Measurements from ENCODE around the gene ACSL3.

The ACSL3 gene

GRCh38 chr2:222969491-222969890 lies 108.7 kb downstream of the ACSL3 start:
- Histone ChIP-seq H3K9me3 (ENCODE audit: insufficient read depth, low read depth, low read length) (no peaks in the 10 kb centered on the region), H3K4me1 (ENCODE audit: insufficient read depth, low read length) (no peaks in the 10 kb centered on the region), H3K9ac (ENCODE audit: low read depth, low read length) (no peak overlapping the region), H3K36me3 (ENCODE audit: insufficient read depth, low read depth, low read length) (no peaks in the 10 kb centered on the region), H3K27me3 (ENCODE audit: insufficient read depth, low read length) (no peaks in the 10 kb centered on the region), H3K4me3 (ENCODE audit: low read length) (no peak overlapping the region), H3K27ac (ENCODE audit: low read length) (no peak overlapping the region)

- no peak overlapping the region for H3K27ac ChIP-seq (ENCODE audit: low read length)
- no peak overlapping the region for H3K9ac ChIP-seq (ENCODE audit: low read depth, low read length)
- H3K4me1 ChIP-seq (ENCODE audit: insufficient read depth, low read length) = no peaks in the 10 kb centered on the region
- H3K9me3 ChIP-seq (ENCODE audit: insufficient read depth, low read depth, low read length) = no peaks in the 10 kb centered on the region
- H3K27me3 ChIP-seq (ENCODE audit: insufficient read depth, low read length) = no peaks in the 10 kb centered on the region
- no peak overlapping the region for H3K4me3 ChIP-seq (ENCODE audit: low read length)
- no peaks in the 10 kb centered on the region for H3K36me3 ChIP-seq (ENCODE audit: insufficient read depth, low read depth, low read length)
These were observed 111.6 kb downstream of the ACSL3 start for GRCh38 chr2:222972420-222972819.

- Histone ChIP-seq H3K9ac (ENCODE audit: low read depth, low read length) (no peak overlapping the region), H3K9me3 (ENCODE audit: insufficient read depth, low read depth, low read length) (no peaks in the 10 kb centered on the region), H3K36me3 (ENCODE audit: insufficient read depth, low read depth, low read length) (no peaks in the 10 kb centered on the region), H3K4me1 (ENCODE audit: insufficient read depth, low read length) (no peaks in the 10 kb centered on the region), H3K27ac (ENCODE audit: low read length) (no peak overlapping the region), H3K27me3 (ENCODE audit: insufficient read depth, low read length) (no peaks in the 10 kb centered on the region), H3K4me3 (ENCODE audit: low read length) (no peak overlapping the region)
These were observed 112.4 kb downstream of the ACSL3 start for GRCh38 chr2:222973237-222973636.

- Histone ChIP-seq H3K27ac (ENCODE audit: low read length) (no peak overlapping the region), H3K9me3 (ENCODE audit: insufficient read depth, low read depth, low read length) (no peaks in the 10 kb centered on the region), H3K4me3 (ENCODE audit: low read length) (no peak overlapping the region), H3K36me3 (ENCODE audit: insufficient read depth, low read depth, low read length) (no peaks in the 10 kb centered on the region), H3K27me3 (ENCODE audit: insufficient read depth, low read length) (no peaks in the 10 kb centered on the region), H3K9ac (ENCODE audit: low read depth, low read length) (no peak overlapping the region), H3K4me1 (ENCODE audit: insufficient read depth, low read length) (peaks cover 3% of the 10 kb centered on the region; the same call in 1 of the 2 replicates)
These were observed 112.9 kb downstream of the ACSL3 start for GRCh38 chr2:222973733-222974132.

GRCh38 chr2:222976521-222977061 lies 115.8 kb downstream of the ACSL3 start:
- H3K9me3 ChIP-seq (ENCODE audit: insufficient read depth, low read depth, low read length) = no peaks in the 10 kb centered on the region
- no peak overlapping the region for H3K4me3 ChIP-seq (ENCODE audit: low read length)
- peaks cover 3% of the 10 kb centered on the region; the same call in 1 of the 2 replicates for H3K4me1 ChIP-seq (ENCODE audit: insufficient read depth, low read length)
- no peak overlapping the region for H3K27ac ChIP-seq (ENCODE audit: low read length)
- H3K36me3 ChIP-seq (ENCODE audit: insufficient read depth, low read depth, low read length) = no peaks in the 10 kb centered on the region
- H3K9ac ChIP-seq (ENCODE audit: low read depth, low read length) = no peak overlapping the region
- no peaks in the 10 kb centered on the region for H3K27me3 ChIP-seq (ENCODE audit: insufficient read depth, low read length)

GRCh38 chr2:222977121-222977520 lies 116.3 kb downstream of the ACSL3 start:
- H3K27ac ChIP-seq (ENCODE audit: low read length) = no peak overlapping the region
- H3K9ac ChIP-seq (ENCODE audit: low read depth, low read length) = no peak overlapping the region
- no peaks in the 10 kb centered on the region for H3K36me3 ChIP-seq (ENCODE audit: insufficient read depth, low read depth, low read length)
- H3K27me3 ChIP-seq (ENCODE audit: insufficient read depth, low read length) = no peaks in the 10 kb centered on the region
- H3K4me3 ChIP-seq (ENCODE audit: low read length) = no peak overlapping the region
- no peaks in the 10 kb centered on the region for H3K9me3 ChIP-seq (ENCODE audit: insufficient read depth, low read depth, low read length)
- H3K4me1 ChIP-seq (ENCODE audit: insufficient read depth, low read length) = peaks cover 3% of the 10 kb centered on the region; the same call in 1 of the 2 replicates

- Histone ChIP-seq H3K9me3 (ENCODE audit: insufficient read depth, low read depth, low read length) (peaks cover 8% of the 10 kb centered on the region; the same call in 1 of the 2 replicates), H3K27me3 (ENCODE audit: insufficient read depth, low read length) (no peaks in the 10 kb centered on the region), H3K27ac (ENCODE audit: low read length) (no peak overlapping the region), H3K4me3 (ENCODE audit: low read length) (no peak overlapping the region), H3K9ac (ENCODE audit: low read depth, low read length) (no peak overlapping the region), H3K4me1 (ENCODE audit: insufficient read depth, low read length) (peaks cover 3% of the 10 kb centered on the region; the same call in 1 of the 2 replicates), H3K36me3 (ENCODE audit: insufficient read depth, low read depth, low read length) (no peaks in the 10 kb centered on the region)
These were observed 118.0 kb downstream of the ACSL3 start for GRCh38 chr2:222978850-222979249.

- H3K27me3 ChIP-seq (ENCODE audit: insufficient read depth, low read length) = no peaks in the 10 kb centered on the region
- H3K36me3 ChIP-seq (ENCODE audit: insufficient read depth, low read depth, low read length) = no peaks in the 10 kb centered on the region
- H3K9me3 ChIP-seq (ENCODE audit: insufficient read depth, low read depth, low read length) = peaks cover 8% of the 10 kb centered on the region; the same call in 1 of the 2 replicates
- H3K27ac ChIP-seq (ENCODE audit: low read length) = no peak overlapping the region
- H3K4me3 ChIP-seq (ENCODE audit: low read length) = no peak overlapping the region
- no peak overlapping the region for H3K9ac ChIP-seq (ENCODE audit: low read depth, low read length)
- peaks cover 3% of the 10 kb centered on the region; the same call in 1 of the 2 replicates for H3K4me1 ChIP-seq (ENCODE audit: insufficient read depth, low read length)
These were observed 118.6 kb downstream of the ACSL3 start for GRCh38 chr2:222979484-222979883.

- Histone ChIP-seq H3K9me3 (ENCODE audit: insufficient read depth, low read depth, low read length) (peaks cover 12% of the 10 kb centered on the region; the same call in 1 of the 2 replicates), H3K4me3 (ENCODE audit: low read length) (no peak overlapping the region), H3K27ac (ENCODE audit: low read length) (no peak overlapping the region), H3K9ac (ENCODE audit: low read depth, low read length) (no peak overlapping the region), H3K4me1 (ENCODE audit: insufficient read depth, low read length) (peaks cover 3% of the 10 kb centered on the region; the same call in 1 of the 2 replicates), H3K36me3 (ENCODE audit: insufficient read depth, low read depth, low read length) (no peaks in the 10 kb centered on the region), H3K27me3 (ENCODE audit: insufficient read depth, low read length) (no peaks in the 10 kb centered on the region)
These were observed 121.4 kb downstream of the ACSL3 start for GRCh38 chr2:222982010-222982908.

- Histone ChIP-seq H3K4me3 (ENCODE audit: low read length) (no peak overlapping the region), H3K9ac (ENCODE audit: low read depth, low read length) (no peak overlapping the region), H3K27ac (ENCODE audit: low read length) (no peak overlapping the region), H3K36me3 (ENCODE audit: insufficient read depth, low read depth, low read length) (no peaks in the 10 kb centered on the region), H3K4me1 (ENCODE audit: insufficient read depth, low read length) (peaks cover 3% of the 10 kb centered on the region; the same call in 1 of the 2 replicates), H3K27me3 (ENCODE audit: insufficient read depth, low read length) (no peaks in the 10 kb centered on the region), H3K9me3 (ENCODE audit: insufficient read depth, low read depth, low read length) (peaks cover 15% of the 10 kb centered on the region; the same call in 1 of the 2 replicates)
These were observed 122.1 kb downstream of the ACSL3 start for GRCh38 chr2:222982909-222983265.

GRCh38 chr2:222984908-222985307 lies 124.1 kb downstream of the ACSL3 start:
- Histone ChIP-seq H3K4me3 (ENCODE audit: low read length) (no peak overlapping the region), H3K27me3 (ENCODE audit: insufficient read depth, low read length) (no peaks in the 10 kb centered on the region), H3K27ac (ENCODE audit: low read length) (no peak overlapping the region), H3K36me3 (ENCODE audit: insufficient read depth, low read depth, low read length) (no peaks in the 10 kb centered on the region), H3K9ac (ENCODE audit: low read depth, low read length) (no peak overlapping the region), H3K4me1 (ENCODE audit: insufficient read depth, low read length) (no peaks in the 10 kb centered on the region), H3K9me3 (ENCODE audit: insufficient read depth, low read depth, low read length) (peaks cover 20% of the 10 kb centered on the region; the same call in 1 of the 2 replicates)

GRCh38 chr2:222989431-222989830 lies 128.6 kb downstream of the ACSL3 start:
- H3K4me1 ChIP-seq (ENCODE audit: insufficient read depth, low read length) = no peaks in the 10 kb centered on the region
- no peak overlapping the region for H3K4me3 ChIP-seq (ENCODE audit: low read length)
- no peak overlapping the region for H3K9ac ChIP-seq (ENCODE audit: low read depth, low read length)
- H3K27ac ChIP-seq (ENCODE audit: low read length) = no peak overlapping the region
- peaks cover 12% of the 10 kb centered on the region; the same call in 1 of the 2 replicates for H3K9me3 ChIP-seq (ENCODE audit: insufficient read depth, low read depth, low read length)
- H3K36me3 ChIP-seq (ENCODE audit: insufficient read depth, low read depth, low read length) = no peaks in the 10 kb centered on the region
- no peaks in the 10 kb centered on the region for H3K27me3 ChIP-seq (ENCODE audit: insufficient read depth, low read length)
